Left lung (tissue), 10 donors: ENCODE results near the gene AQP6. TPM values are rescaled to one million over a fixed set of nuclear protein-coding genes. Genes with fewer than 3 reads are reported as not detected.

Experiments
- ATAC-seq: fragments of 200-7000 bp; cut with Tn5 transposase; one replicate; pipeline ENCODE4 v1.9.1; 2020; ENCODE audit warnings: moderate library complexity
- DNase-seq, 4 donors: peaks; one replicate each; pipeline ENCODE4 v3.0.0-alpha.2; 2013 to 2020
- H3K27ac ChIP-seq, 2 donors: fragments of 200-600 bp; sonication (generic) in 1 of 2; one replicate each; pipeline versions ENCODE4 v1.5.0 to v1.8.0; 2020 to 2021
- H3K27me3 ChIP-seq, 2 donors: fragments of 200-600 bp; sonication (generic) in 1 of 2; one replicate each; pipeline versions ENCODE4 v1.5.0 to v1.8.0; 2020 to 2021
- H3K36me3 ChIP-seq, 2 donors: fragments of 200-600 bp; sonication (generic) in 1 of 2; one replicate each; pipeline versions ENCODE4 v1.5.0 to v1.8.0; 2020 to 2021
- H3K4me1 ChIP-seq, 2 donors: fragments of 200-600 bp; one replicate each; pipeline ENCODE4 v1.8.0; 2021
- H3K4me3 ChIP-seq, 2 donors: fragments of 200-600 bp; sonication (generic) in 1 of 2; one replicate each; pipeline versions ENCODE4 v1.5.0 to v1.8.0; 2020 to 2021; ENCODE audit warnings: mild to moderate bottlenecking in 1 of 2
- H3K9me3 ChIP-seq, 2 donors: fragments of 200-600 bp; sonication (generic) in 1 of 2; one replicate each; pipeline versions ENCODE4 v1.5.0 to v1.8.0; 2020 to 2021
- CTCF ChIP-seq, 2 donors: fragments of 200-600 bp; sonication (generic) in 1 of 2; IDR thresholded peaks; one replicate each; pipeline versions ENCODE4 v1.5.0 to v1.8.0; 2021; ENCODE audit warnings: antibody characterized with exemption in 2 of 2
- intact Hi-C, 2 donors: fragments of 100-400 bp; cut with DNase I; formaldehyde crosslinking; loops; one replicate each; pipeline versions ENCODE4 v1.11.2 to v1.14.2; 2022
- polyA plus RNA-seq, 6 donors: library from polyadenylated mRNA; unstranded; fragments of 120-200 nt; gene quantifications; one replicate each; pipeline ENCODE4 v1.2.1, GENCODE V29; 2013; ENCODE audit not compliant: insufficient read length in 6 of 6
- total RNA-seq, 2 donors: library from RNA; stranded (reverse); fragmentation: NEBNext Ultra II Directional; extraction: Animal tissue kit (Norgen Biotek cat#: 25700); gene quantifications; one replicate each; pipeline ENCODE4 v1.2.1, GENCODE V29; 2021
- donor health status: DM: no; HTN: yes; CAD: no.
- donor health status: DM: no; HTN: no; CAD: no.

Gene AQP6
- total and polyA plus RNA-seq, 8 donors: 0.09 to 0.56 (median 0.31) TPM; not detected in 1

GRCh38 chr12:49949866-49950265, 22.9 kb upstream of the AQP6 start:
- Histone ChIP-seq H3K27me3 (peaks cover 6 to 46% of the 10 kb centered on the region in 2 donors), H3K27ac (no peak overlapping the region), H3K4me3 (no peak overlapping the region), H3K36me3 (no peaks in the 10 kb centered on the region), H3K4me1 (peaks cover 8 to 25% of the 10 kb centered on the region in 2 donors), H3K9me3 (no peaks in the 10 kb centered on the region)
- no peak for TF ChIP-seq CTCF (IDR thresholded peaks at IDR 0.05)
- ATAC-seq: no peak
- intact Hi-C loops: loop anchor here in 1 of 2 donors (10.0 kb wide), 1 partner anchor 85 kb away; no protein-coding TSS in a partner anchor
- no peak for DNase-seq

GRCh38 chr12:49950273-49951251, 22.2 kb upstream of the AQP6 start, which contains the start of gene AQP2:
Gene AQP2 (plus strand): TSS chr12:49950737. CDS start chr12:49950831, 94 bp downstream.
- DNase-seq (peak in 2 of 4 donors; percentile 26 to 55), ATAC-seq (no peak)
- Histone ChIP-seq H3K36me3 (no peaks in the 10 kb centered on the region), H3K9me3 (no peaks in the 10 kb centered on the region), H3K27me3 (peaks cover 13 to 53% of the 10 kb centered on the region in 2 donors), H3K27ac (no peak within 1 kb of the TSS), H3K4me1 (peaks cover 5 to 26% of the 10 kb centered on the region in 2 donors), H3K4me3 (no peak within 1 kb of the TSS)
- intact Hi-C loops: no loop called here
- no peak for TF ChIP-seq CTCF (IDR thresholded peaks at IDR 0.05)

GRCh38 chr12:49951411-49952240, 21.1 kb upstream of the AQP6 start:
- intact Hi-C loops: no loop called here
- DNase-seq: peak in 2 of 4 donors; percentile 20 to 56

GRCh38 chr12:49952391-49953055, 20.2 kb upstream of the AQP6 start:
- no peak for TF ChIP-seq CTCF (IDR thresholded peaks at IDR 0.05)
- DNase-seq (peak in 1 of 4 donors; percentile 31), ATAC-seq (peak; percentile 8)
- no peaks in the 10 kb centered on the region for H3K9me3 ChIP-seq
- H3K4me3 ChIP-seq: no peak overlapping the region
- H3K27ac ChIP-seq: no peak overlapping the region
- peaks cover 25 to 72% of the 10 kb centered on the region in 2 donors for H3K27me3 ChIP-seq
- intact Hi-C loops: no loop called here
- no peaks in the 10 kb centered on the region for H3K36me3 ChIP-seq
- H3K4me1 ChIP-seq: peaks cover 5 to 34% of the 10 kb centered on the region in 2 donors

More at GRCh38 chr12:49951411-49952240, 21.1 kb upstream of the AQP6 start:
- no peaks in the 10 kb centered on the region for H3K9me3 ChIP-seq
- TF ChIP-seq CTCF (IDR thresholded peaks at IDR 0.05): no peak
- ATAC-seq: no peak
- H3K4me1 ChIP-seq: peaks cover 5 to 34% of the 10 kb centered on the region in 2 donors
- no peak overlapping the region for H3K27ac ChIP-seq
- H3K4me3 ChIP-seq: no peak overlapping the region
- H3K36me3 ChIP-seq: no peaks in the 10 kb centered on the region
- H3K27me3 ChIP-seq: peaks cover 17 to 63% of the 10 kb centered on the region in 2 donors
